Gastrocnemius medialis (tissue), 4 donors: Measurements from ENCODE around the gene CDCA4. TPM values are rescaled to one million over a fixed set of nuclear protein-coding genes. Genes with fewer than 3 reads are reported as not detected.

Source experiments
- ATAC-seq, 2 donors: fragments of 150-250 bp; one replicate each; pipeline ENCODE4 v1.9.1; 2016
- DNase-seq, 2 donors: peaks; one replicate each; pipeline ENCODE4 v3.0.0-alpha.2; 2019
- H3K27ac ChIP-seq, 4 donors: fragments of 200-600 bp; sonication (generic); 1 replicate in 1 of 4; 2 replicates in 3 of 4; pipeline ENCODE4 v1.5.1; 2016 to 2018; ENCODE audit warnings: mild to moderate bottlenecking in 2 of 4, moderate library complexity in 1 of 4
- H3K27me3 ChIP-seq, 3 donors: fragments of 200-600 bp; sonication (generic) in 2 of 3; 1 replicate in 1 of 3; 2 replicates in 2 of 3; pipeline versions ENCODE4 v1.5.1 to v1.6.0; 2016 to 2019; ENCODE audit warnings: mild to moderate bottlenecking in 1 of 3, moderate library complexity in 1 of 3
- H3K36me3 ChIP-seq, 2 donors: fragments of 200-600 bp; sonication (generic) in 1 of 2; one replicate each; pipeline ENCODE4 v1.5.1; 2017 to 2018
- H3K4me1 ChIP-seq, 2 donors: fragments of 200-600 bp; sonication (generic) in 1 of 2; one replicate each; pipeline ENCODE4 v1.5.1; 2016 to 2017; ENCODE audit warnings: mild to moderate bottlenecking in 2 of 2
- H3K4me3 ChIP-seq, 4 donors: fragments of 200-600 bp; sonication (generic) in 3 of 4; 1 replicate in 1 of 4; 2 replicates in 3 of 4; pipeline ENCODE4 v1.5.1; 2016 to 2019; ENCODE audit warnings: mild to moderate bottlenecking in 2 of 4
- H3K9me3 ChIP-seq, 3 donors: fragments of 200-600 bp; sonication (generic) in 2 of 3; 1 replicate in 1 of 3; 2 replicates in 2 of 3; pipeline ENCODE4 v1.5.1; 2016 to 2019
- CTCF ChIP-seq, 5 experiments: fragments of 450-650 bp in 3 of 5; fragments of 200-600 bp in 2 of 5; sonication (generic) in 2 of 5; IDR thresholded peaks in 4 of 5; conservative IDR thresholded peaks in 1 of 5; 1 replicate in 4 of 5; 2 replicates in 1 of 5; pipeline ENCODE4 v1.5.1; 2016 to 2019; ENCODE audit warnings: antibody characterized with exemption in 5 of 5, mild to moderate bottlenecking in 3 of 5, moderate library complexity in 3 of 5
- POLR2A ChIP-seq, 2 donors: fragments of 450-650 bp; IDR thresholded peaks; one replicate each; pipeline ENCODE4 v1.6.1; 2017; ENCODE audit warnings: antibody characterized with exemption in 2 of 2, mild to moderate bottlenecking in 2 of 2, moderate library complexity in 2 of 2
- in situ Hi-C, 4 donors: fragments of 200-750 bp; cut with MboI; loops; one replicate each; pipeline versions ENCODE4 v1.15.0 to v1.8.0; 2017; ENCODE audit warnings: low sequenced_read_pairs in 4 of 4
- intact Hi-C: fragments of 100-400 bp; cut with DNase I; formaldehyde crosslinking; loops from one replicate; pipeline ENCODE4 v1.15.1; 2023; ENCODE audit warnings: low total_unique reads
- total RNA-seq, 4 donors: library from RNA; depleted of rRNA; stranded (reverse); fragments of >200 nt; gene quantifications; one replicate each; pipeline versions ENCODE4 v1.1.0 to v1.2.3, GENCODE V29; 2016

Gene CDCA4
- total RNA-seq, 4 donors from 2014 or later, result 0.71 to 2.2 (median 1.8) TPM

- DNase-seq, result peak in 1 of 2 donors; percentile 10
- intact Hi-C loops, result no loop called here
- no peak for ATAC-seq
- Histone ChIP-seq H3K36me3 (no peaks in the 10 kb centered on the region), H3K4me1 (peaks cover 0 to 4% of the 10 kb centered on the region in 2 donors), H3K27ac (no peak overlapping the region), H3K9me3 (no peaks in the 10 kb centered on the region), H3K4me3 (no peak overlapping the region), H3K27me3 (peaks cover 8 to 18% (median 17%) of the 10 kb centered on the region in 3 donors)
- TF ChIP-seq CTCF (IDR thresholded peaks at IDR 0.05 in 4 of 5, conservative IDR thresholded peaks at IDR 0.05 in 1 of 5), result no peak
- no peak for TF ChIP-seq POLR2A (IDR thresholded peaks at IDR 0.05)
- in situ Hi-C loops, result no loop called here
Measured at GRCh38 chr14:104965561-104966231, 55.2 kb downstream of the CDCA4 start.

- TF ChIP-seq POLR2A (IDR thresholded peaks at IDR 0.05), result no peak
- TF ChIP-seq CTCF (IDR thresholded peaks at IDR 0.05 in 4 of 5, conservative IDR thresholded peaks at IDR 0.05 in 1 of 5), result no peak
- intact Hi-C loops (no loop called here), in situ Hi-C loops (no loop called here)
- H3K27me3 ChIP-seq, result peaks cover 8 to 18% (median 17%) of the 10 kb centered on the region in 3 donors
- no peak overlapping the region for H3K4me3 ChIP-seq
- no peak for DNase-seq
- H3K36me3 ChIP-seq, result no peaks in the 10 kb centered on the region
- no peak for ATAC-seq
- peaks cover 0 to 4% of the 10 kb centered on the region in 2 donors for H3K4me1 ChIP-seq
- no peaks in the 10 kb centered on the region for H3K9me3 ChIP-seq
- no peak overlapping the region for H3K27ac ChIP-seq
Measured at GRCh38 chr14:104964546-104964945, 56.3 kb downstream of the CDCA4 start.

Other genes starting within 250 kb of the CDCA4 start
- gene AKT1, start 225.3 kb downstream of the CDCA4 start, total RNA-seq, result 10 to 100 TPM; 44.4 to 70.4 (median 57.0) TPM
- 10 to 100 TPM in 3 of 4 donors, 1 to 10 TPM in 1; 2.4 to 20.8 (median 12.5) TPM for gene ZBTB42, start 220.0 kb downstream of the CDCA4 start, total RNA-seq
- gene CEP170B, start 155.8 kb downstream of the CDCA4 start, total RNA-seq, result 10 to 100 TPM in 1 of 4 donors, 1 to 10 TPM in 3; 4.5 to 13.0 (median 7.1) TPM
- not detected for gene PLD4, start 96.2 kb downstream of the CDCA4 start, total RNA-seq
- 1 to 10 TPM; 2.0 to 8.6 (median 3.4) TPM for gene AHNAK2, start 42.7 kb downstream of the CDCA4 start, total RNA-seq
- gene CLBA1, start 35.3 kb downstream of the CDCA4 start, total RNA-seq, result 1 to 10 TPM in 3 of 4 donors, under 1 TPM in 1; 0.71 to 4.0 (median 3.3) TPM
- gene GPR132, start 44.3 kb upstream of the CDCA4 start, total RNA-seq, result under 1 TPM; 0.07 to 0.61 (median 0.26) TPM
- 10 to 100 TPM in 3 of 4 donors, 1 to 10 TPM in 1; 8.0 to 17.9 (median 15.7) TPM for gene JAG2, start 147.7 kb upstream of the CDCA4 start, total RNA-seq
- 10 to 100 TPM; 11.0 to 25.5 (median 16.4) TPM for gene NUDT14, start 160.2 kb upstream of the CDCA4 start, total RNA-seq
- gene BTBD6, start 227.4 kb upstream of the CDCA4 start, total RNA-seq, result 10 to 100 TPM; 48.4 to 85.9 (median 53.6) TPM